ENCODE data around the gene RHNO1. TPM values are rescaled to one million over a fixed set of nuclear protein-coding genes. Genes with fewer than 3 reads are reported as not detected.

Gene RHNO1
- total RNA-seq, 1 experiment from 2014 or later = 99.8 TPM

DNA sequence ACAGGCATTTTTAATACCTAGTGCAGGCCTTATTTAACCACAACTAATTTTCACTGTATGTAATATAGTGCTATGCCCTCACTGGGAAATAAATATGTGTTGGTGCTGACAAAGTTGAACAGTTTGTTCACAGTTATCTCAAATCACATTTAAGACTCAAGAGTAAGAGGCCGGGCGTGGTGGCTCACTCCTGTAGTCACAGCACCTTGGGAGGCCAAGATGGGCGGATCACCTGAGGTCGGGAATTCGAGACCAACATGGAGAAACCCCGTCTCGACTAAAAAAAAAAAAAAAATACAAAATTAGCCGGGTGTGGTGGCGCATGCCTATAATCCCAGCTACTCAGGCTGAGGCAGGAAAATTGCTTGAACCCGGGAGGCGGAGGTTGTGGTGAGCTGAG, 59.3 kb downstream of the RHNO1 start:
- H3K4me3 Mint-ChIP-seq (ENCODE audit: unreplicated experiment) = no peak overlapping the region
- no TSS peak for BruUV-seq (replicated peaks)
- CTCF ChIA-PET = no interaction called here
- H3K4me1 ChIP-seq = no peaks in the 10 kb centered on the region
- H3K4me3 ChIP-seq (ENCODE audit: low read depth, low read length) = no peak overlapping the region
- TF ChIP-seq, protein P1, sequence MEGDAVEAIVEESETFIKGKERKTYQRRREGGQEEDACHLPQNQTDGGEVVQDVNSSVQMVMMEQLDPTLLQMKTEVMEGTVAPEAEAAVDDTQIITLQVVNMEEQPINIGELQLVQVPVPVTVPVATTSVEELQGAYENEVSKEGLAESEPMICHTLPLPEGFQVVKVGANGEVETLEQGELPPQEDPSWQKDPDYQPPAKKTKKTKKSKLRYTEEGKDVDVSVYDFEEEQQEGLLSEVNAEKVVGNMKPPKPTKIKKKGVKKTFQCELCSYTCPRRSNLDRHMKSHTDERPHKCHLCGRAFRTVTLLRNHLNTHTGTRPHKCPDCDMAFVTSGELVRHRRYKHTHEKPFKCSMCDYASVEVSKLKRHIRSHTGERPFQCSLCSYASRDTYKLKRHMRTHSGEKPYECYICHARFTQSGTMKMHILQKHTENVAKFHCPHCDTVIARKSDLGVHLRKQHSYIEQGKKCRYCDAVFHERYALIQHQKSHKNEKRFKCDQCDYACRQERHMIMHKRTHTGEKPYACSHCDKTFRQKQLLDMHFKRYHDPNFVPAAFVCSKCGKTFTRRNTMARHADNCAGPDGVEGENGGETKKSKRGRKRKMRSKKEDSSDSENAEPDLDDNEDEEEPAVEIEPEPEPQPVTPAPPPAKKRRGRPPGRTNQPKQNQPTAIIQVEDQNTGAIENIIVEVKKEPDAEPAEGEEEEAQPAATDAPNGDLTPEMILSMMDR (IDR thresholded peaks at IDR 0.05; ENCODE audit: insufficient read depth in 1 of 2, low read depth in 1 of 2, low read length in 1 of 2, severe bottlenecking in 1 of 2, unreplicated experiment in 1 of 2) = no peak
- H3K27me3 ChIP-seq (replicated peaks; ENCODE audit: control insufficient read depth, insufficient read depth, low read length) = no peaks in the 10 kb centered on the region
- H3K27ac Mint-ChIP-seq (ENCODE audit: unreplicated experiment) = no peak overlapping the region
- no peaks in the 10 kb centered on the region for H3K27me3 Mint-ChIP-seq (ENCODE audit: insufficient read depth, unreplicated experiment)
- DNase-seq = no peak
- no peaks in the 10 kb centered on the region for H3K4me1 Mint-ChIP-seq (ENCODE audit: low read depth, unreplicated experiment)
- peaks cover 2% of the 10 kb centered on the region for H3K36me3 ChIP-seq (ENCODE audit: control insufficient read depth, insufficient read depth, low read length)
- no peaks in the 10 kb centered on the region for H3K9me3 ChIP-seq
- peaks cover 77% of the 10 kb centered on the region for H3K36me3 Mint-ChIP-seq (ENCODE audit: insufficient read depth, unreplicated experiment)
- H3K9me3 Mint-ChIP-seq (ENCODE audit: unreplicated experiment) = no peaks in the 10 kb centered on the region
- POLR2A ChIA-PET = no interaction called here
- intact Hi-C loops (cut with micrococcal nuclease; ENCODE audit: unreplicated experiment) = no loop called here

DNA sequence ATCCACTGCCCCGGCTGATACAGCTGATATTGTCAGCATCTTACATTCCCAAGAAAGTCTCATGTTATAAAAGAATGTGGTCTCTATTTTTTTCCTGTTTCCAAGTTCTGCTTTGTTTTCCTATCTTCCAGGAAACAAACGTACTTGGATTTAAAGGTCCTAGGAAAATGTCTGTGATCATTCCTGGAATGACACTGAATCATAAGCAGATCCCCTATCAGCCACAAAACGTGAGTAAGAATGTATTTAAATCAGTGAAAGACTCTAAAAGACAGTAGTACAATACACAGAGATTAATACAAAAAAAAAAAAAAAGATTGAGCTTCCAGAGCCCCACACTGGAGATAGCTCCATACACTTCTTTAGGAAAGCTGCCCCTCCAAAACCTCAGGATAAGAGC, 60.5 kb downstream of the RHNO1 start:
- no peak overlapping the region for H3K4me3 Mint-ChIP-seq (ENCODE audit: unreplicated experiment)
- BruUV-seq (replicated peaks) = no TSS peak

More for the DNA sequence above, 60.5 kb downstream of the RHNO1 start:
- Histone ChIP-seq H3K9me3 (no peaks in the 10 kb centered on the region), H3K4me3 (ENCODE audit: low read depth, low read length) (no peak overlapping the region), H3K4me1 (no peaks in the 10 kb centered on the region), H3K27me3 (replicated peaks; ENCODE audit: control insufficient read depth, insufficient read depth, low read length) (no peaks in the 10 kb centered on the region), H3K36me3 (ENCODE audit: control insufficient read depth, insufficient read depth, low read length) (peaks cover 2% of the 10 kb centered on the region; the same call in 1 of the 2 replicates)
- TF ChIP-seq, protein P1 (IDR thresholded peaks at IDR 0.05; ENCODE audit: insufficient read depth in 1 of 2, low read depth in 1 of 2, low read length in 1 of 2, severe bottlenecking in 1 of 2, unreplicated experiment in 1 of 2) = no peak
- H3K36me3 Mint-ChIP-seq (ENCODE audit: insufficient read depth, unreplicated experiment) = peaks cover 67% of the 10 kb centered on the region
- ChIA-PET CTCF (no interaction called here), POLR2A (no interaction called here)
- DNase-seq = no peak
- no peaks in the 10 kb centered on the region for H3K4me1 Mint-ChIP-seq (ENCODE audit: low read depth, unreplicated experiment)
- no peaks in the 10 kb centered on the region for H3K27me3 Mint-ChIP-seq (ENCODE audit: insufficient read depth, unreplicated experiment)
- no peak overlapping the region for H3K27ac Mint-ChIP-seq (ENCODE audit: unreplicated experiment)
- intact Hi-C loops (cut with micrococcal nuclease; ENCODE audit: unreplicated experiment) = no loop called here
- no peaks in the 10 kb centered on the region for H3K9me3 Mint-ChIP-seq (ENCODE audit: unreplicated experiment)

Other genes with a start within 250 kb of the RHNO1 start
- 118 and 136 TPM in 2 replicates for gene FKBP4, start 82.3 kb upstream of the RHNO1 start, total RNA-seq (2022)
- 52.6 and 58.5 TPM in 2 replicates for gene ITFG2, start 64.6 kb upstream of the RHNO1 start, total RNA-seq (2022)
- not detected in 2 replicates for gene NRIP2, start 42.2 kb upstream of the RHNO1 start, total RNA-seq (2022)
- 0.34 TPM in 1 of 2 replicates, not detected in the other for gene TEX52, start 20.2 kb upstream of the RHNO1 start, total RNA-seq (2022)
- gene FOXM1, start within 50 bp of the RHNO1 start, total RNA-seq (2022) = 217 and 222 TPM in 2 replicates
- 31.0 and 31.7 TPM in 2 replicates for gene TULP3, start 13.7 kb downstream of the RHNO1 start, total RNA-seq (2022)
- 96.2 and 97.8 TPM in 2 replicates for gene TEAD4, start 82.2 kb downstream of the RHNO1 start, total RNA-seq (2022)
- gene TSPAN9, start 200.2 kb downstream of the RHNO1 start, total RNA-seq (2022) = 45.5 and 49.1 TPM in 2 replicates

Measured in Caco-2 (cell line).